ENCODE data around the gene GPC1. TPM values are rescaled to one million over a fixed set of nuclear protein-coding genes. Genes with fewer than 3 reads are reported as not detected.

The GPC1 gene
- total and polyA plus RNA-seq, 2 experiments from 2014 or later = 9.0 to 46.2 TPM

GRCh38 chr2:240467149-240467642 lies 31.7 kb downstream of the GPC1 start:
- ATAC-seq (no peak), DNase-seq (ENCODE audit: low spot score) (no peak)
- H3K4me3 ChIP-seq = no peak overlapping the region
- H3K79me2 ChIP-seq (replicated peaks; ENCODE audit: insufficient read depth) = no peaks in the 10 kb centered on the region
- TF ChIP-seq JUNB (IDR thresholded peaks at IDR 0.05; ENCODE audit: unreplicated experiment) (no peak), ZNF114 (CRISPR knock-in tag; IDR thresholded peaks at IDR 0.05) (no peak), STAT1 (IDR thresholded peaks at IDR 0.05; ENCODE audit: unreplicated experiment) (no peak), EZH2 (IDR thresholded peaks at IDR 0.05; ENCODE audit: low read depth, unreplicated experiment) (no peak), ZNF462 (CRISPR knock-in tag; IDR thresholded peaks at IDR 0.05) (no peak), CREB1 (CRISPR knock-in tag; IDR thresholded peaks at IDR 0.05; ENCODE audit: low read depth) (no peak), CTCF (conservative IDR thresholded peaks at IDR 0.05; ENCODE audit: low read depth in 2 of 2) (no peak), NANOG (IDR thresholded peaks at IDR 0.05; ENCODE audit: borderline replicate concordance) (no peak), EZH2phosphoT487 (IDR thresholded peaks at IDR 0.05; ENCODE audit: unreplicated experiment) (no peak), REST (IDR thresholded peaks at IDR 0.05; ENCODE audit: unreplicated experiment) (no peak), ZNF331 (CRISPR knock-in tag; IDR thresholded peaks at IDR 0.05; ENCODE audit: low read depth) (no peak), ETS1 (IDR thresholded peaks at IDR 0.05) (no peak), POLR2AphosphoS5 (IDR thresholded peaks at IDR 0.05; ENCODE audit: low read depth) (no peak)
- Mint-ChIP-seq H3K27ac (no peak overlapping the region), H3K4me1 (peaks cover 3% of the 10 kb centered on the region; the same call in 1 of the 3 replicates), H3K4me3 (no peak overlapping the region), H3K36me3 (ENCODE audit: low read depth) (peaks cover 3% of the 10 kb centered on the region; the same call in 1 of the 3 replicates), H3K27me3 (ENCODE audit: insufficient read depth, low read depth, poor library complexity) (peaks cover 8% of the 10 kb centered on the region), H3K9me3 (no peaks in the 10 kb centered on the region)
- no peaks in the 10 kb centered on the region for H3K4me1 ChIP-seq (ENCODE audit: insufficient read depth)
- 0 out of 2 replicates have a peak, but pooled peaks cover 8% of the 10 kb centered on the region for H3K27me3 ChIP-seq (ENCODE audit: insufficient read depth)
- H3K36me3 ChIP-seq (ENCODE audit: insufficient read depth) = no peaks in the 10 kb centered on the region
- H2AFZ ChIP-seq = no peak overlapping the region
- no peaks in the 10 kb centered on the region for H4K20me1 ChIP-seq (replicated peaks; ENCODE audit: insufficient read depth)
- no peaks in the 10 kb centered on the region for H3F3A ChIP-seq (replicated peaks; ENCODE audit: low read depth)
- H3K27ac ChIP-seq (ENCODE audit: low read depth) = no peak overlapping the region
- no peak overlapping the region for H3K4me2 ChIP-seq
- H3K9me2 ChIP-seq (ENCODE audit: insufficient read depth) = no peaks in the 10 kb centered on the region
